CD4-positive, alpha-beta T cell (primary cell): ENCODE results near the gene FA2H. TPM values are rescaled to one million over a fixed set of nuclear protein-coding genes. Genes with fewer than 3 reads are reported as not detected.

Experiments
- ATAC-seq: fragments of 200-7000 bp; cut with Tn5 transposase; one replicate; pipeline ENCODE4 v1.10.0; 2022; ENCODE audit warnings: mild to moderate bottlenecking; ENCODE audit not compliant: poor library complexity
- CTCF ChIA-PET: fragments of 350-600 bp; sonication (Branson Sonifier 250); formaldehyde crosslinking; loops from one replicate; lab custom pipeline; 2021; ENCODE audit warnings: antibody characterized with exemption, inconsistent platforms; lab: Charles Lee
- POLR2A ChIA-PET: fragments of 350-600 bp; sonication (Branson Sonifier 250); formaldehyde crosslinking; loops from one replicate; lab custom pipeline; 2021; ENCODE audit warnings: antibody characterized with exemption, inconsistent platforms; lab: Charles Lee
- DNase-seq, 14 experiments: peaks; one replicate each; pipeline ENCODE4 v3.0.0-alpha.2; 2013 to 2020; ENCODE audit warnings: mixed read lengths in 2 of 14
- H3K27ac ChIP-seq, 2 donors: one replicate each; pipeline versions ENCODE4 v1.5.1 to v1.7.0; 2013; ENCODE audit warnings: low read length in 2 of 2, low read depth in 1 of 2, mild to moderate bottlenecking in 1 of 2
- H3K27me3 ChIP-seq, 2 experiments: 1 replicate in 1 of 2; 2 replicates in 1 of 2; pipeline versions ENCODE4 v1.6.1 to v1.7.0; 2013; ENCODE audit warnings: low read length in 2 of 2, control low read depth in 1 of 2, mild to moderate bottlenecking in 1 of 2, moderate library complexity in 1 of 2; ENCODE audit not compliant: insufficient read depth in 2 of 2, control insufficient read depth in 1 of 2
- H3K36me3 ChIP-seq: one replicate; pipeline ENCODE4 v1.6.1; 2013; ENCODE audit warnings: low read length, control low read depth; ENCODE audit not compliant: insufficient read depth
- H3K4me1 ChIP-seq: one replicate; pipeline ENCODE4 v1.6.1; 2013; ENCODE audit warnings: low read length, control low read depth; ENCODE audit not compliant: insufficient read depth
- H3K4me3 ChIP-seq: one replicate; pipeline ENCODE4 v1.5.1; 2013; ENCODE audit warnings: mild to moderate bottlenecking, low read length, moderate library complexity
- H3K9me3 ChIP-seq, 2 experiments: 1 replicate in 1 of 2; 2 replicates in 1 of 2; pipeline versions ENCODE4 v1.6.1 to v1.7.0; 2013; ENCODE audit warnings: low read length in 2 of 2, mild to moderate bottlenecking in 2 of 2, control low read depth in 1 of 2, moderate library complexity in 1 of 2; ENCODE audit not compliant: control insufficient read depth in 1 of 2, insufficient read depth in 1 of 2
- H3K27ac Mint-ChIP-seq: one replicate; pipeline ENCODE4 v1.8.0; 2020; ENCODE audit warnings: mixed read lengths
- H3K27me3 Mint-ChIP-seq: one replicate; pipeline ENCODE4 v1.8.0; 2021; ENCODE audit warnings: mixed read lengths
- H3K36me3 Mint-ChIP-seq: one replicate; pipeline ENCODE4 v1.8.0; 2021; ENCODE audit warnings: low read depth, mixed read lengths
- H3K4me1 Mint-ChIP-seq: one replicate; pipeline ENCODE4 v1.8.0; 2021; ENCODE audit warnings: low read depth, mixed read lengths
- H3K4me3 Mint-ChIP-seq: one replicate; pipeline ENCODE4 v1.8.0; 2020; ENCODE audit warnings: mild to moderate bottlenecking, mixed read lengths
- H3K9me3 Mint-ChIP-seq: one replicate; pipeline ENCODE4 v1.8.0; 2020; ENCODE audit warnings: mixed read lengths
- CTCF ChIP-seq: fragments of 200-600 bp; IDR thresholded peaks from one replicate; pipeline ENCODE4 v1.8.0; 2022; ENCODE audit warnings: antibody characterized with exemption, mild to moderate bottlenecking
- intact Hi-C, 2 experiments: fragments of 100-400 bp; cut with DNase I in 1 of 2; cut with micrococcal nuclease in 1 of 2; formaldehyde crosslinking; loops; one replicate each; pipeline versions ENCODE4 v1.15.1 to v1.9.0; 2023 to 2025; cut with DNase I, micrococcal nuclease
- total RNA-seq, 174 experiments: library from RNA in 2 of 174; stranded (reverse) in 2 of 174; gene quantifications; one replicate each; pipeline ENCODE4 v1.2.3 and lab custom pipeline; 2021 to 2026

Gene FA2H
- total RNA-seq, 2 experiments from 2014 or later: not detected

GRCh38 chr16:74771656-74772315 is 2.8 kb downstream of the FA2H start:
- POLR2A ChIA-PET: no interaction called here
- no peaks in the 10 kb centered on the region for H3K36me3 Mint-ChIP-seq
- H3K4me1 ChIP-seq: peaks cover 12% of the 10 kb centered on the region
- peaks cover 0 to 7% of the 10 kb centered on the region in 2 experiments for H3K9me3 ChIP-seq
- no peak overlapping the region for H3K27ac Mint-ChIP-seq
- H3K4me3 Mint-ChIP-seq: no peak overlapping the region
- intact Hi-C loops: no loop called here
- peaks cover 44% of the 10 kb centered on the region for H3K27me3 Mint-ChIP-seq
- H3K36me3 ChIP-seq: no peaks in the 10 kb centered on the region
- DNase-seq (no peak), ATAC-seq (no peak)
- peaks cover 32 to 35% of the 10 kb centered on the region in 2 experiments for H3K27me3 ChIP-seq
- CTCF ChIA-PET: no interaction called here
- no peak for TF ChIP-seq CTCF
- H3K4me1 Mint-ChIP-seq: peaks cover 15% of the 10 kb centered on the region
- H3K4me3 ChIP-seq: no peak overlapping the region
- no peaks in the 10 kb centered on the region for H3K9me3 Mint-ChIP-seq
- no peak overlapping the region for H3K27ac ChIP-seq

GRCh38 chr16:74770831-74771526 is 3.6 kb downstream of the FA2H start:
- intact Hi-C loops: no loop called here
- H3K9me3 Mint-ChIP-seq: no peaks in the 10 kb centered on the region
- H3K4me3 Mint-ChIP-seq: no peak overlapping the region
- H3K27me3 Mint-ChIP-seq: peaks cover 38% of the 10 kb centered on the region
- TF ChIP-seq CTCF: no peak
- H3K36me3 Mint-ChIP-seq: no peaks in the 10 kb centered on the region
- H3K36me3 ChIP-seq: no peaks in the 10 kb centered on the region
- H3K9me3 ChIP-seq: peaks cover 0 to 7% of the 10 kb centered on the region in 2 experiments
- H3K4me1 ChIP-seq: peaks cover 12% of the 10 kb centered on the region
- peak in 1 of 14 experiments; percentile 31 for DNase-seq
- peaks cover 15% of the 10 kb centered on the region for H3K4me1 Mint-ChIP-seq
- ChIA-PET CTCF (no interaction called here), POLR2A (no interaction called here)
- no peak overlapping the region for H3K4me3 ChIP-seq
- no peak for ATAC-seq
- H3K27me3 ChIP-seq: peaks cover 27 to 32% of the 10 kb centered on the region in 2 experiments
- H3K27ac ChIP-seq: no peak overlapping the region
- no peak overlapping the region for H3K27ac Mint-ChIP-seq

- Mint-ChIP-seq H3K4me3 (no peak overlapping the region), H3K36me3 (no peaks in the 10 kb centered on the region), H3K27ac (no peak overlapping the region), H3K9me3 (no peaks in the 10 kb centered on the region), H3K27me3 (peaks cover 31% of the 10 kb centered on the region), H3K4me1 (peaks cover 9% of the 10 kb centered on the region)
- ATAC-seq: no peak
- ChIA-PET CTCF (no interaction called here), POLR2A (no interaction called here)
- Histone ChIP-seq H3K36me3 (no peaks in the 10 kb centered on the region), H3K27me3 (peaks cover 19 to 20% of the 10 kb centered on the region in 2 experiments), H3K27ac (no peak overlapping the region), H3K4me1 (peaks cover 7% of the 10 kb centered on the region), H3K9me3 (peaks cover 0 to 7% of the 10 kb centered on the region in 2 experiments), H3K4me3 (no peak overlapping the region)
- no peak for TF ChIP-seq CTCF
- intact Hi-C loops: no loop called here
- no peak for DNase-seq
Observed at GRCh38 chr16:74769586-74770190, 4.9 kb downstream of the FA2H start.
